GM23248 (cell line): Measurements from ENCODE around the gene SHMT2.

Source experiments
- EZH2 ChIP-seq: fragments of 200-600 bp; sonication (generic); IDR thresholded peaks from 2 replicates; pipeline ENCODE4 v1.6.1; 2018; ENCODE audit warnings: antibody characterized with exemption, mild to moderate bottlenecking; ENCODE audit not compliant: insufficient read depth, poor library complexity, severe bottlenecking
- EZH2phosphoT487 ChIP-seq: fragments of 200-600 bp; sonication (generic); IDR thresholded peaks from 2 replicates; pipeline ENCODE4 v1.6.1; 2018; ENCODE audit warnings: antibody characterized with exemption, moderate library complexity, mild to moderate bottlenecking, low read depth; ENCODE audit not compliant: insufficient read depth

GRCh38 chr12:57180321-57180989, 49.1 kb upstream of the SHMT2 start:
- TF ChIP-seq EZH2, result no peak
- TF ChIP-seq EZH2phosphoT487, result no peak
